Measurements from ENCODE around the gene GM2A.

GM2A gene

GRCh38 chr5:151227918-151228447, 25.0 kb upstream of the GM2A start:
- H3K27ac ChIP-seq: no peak overlapping the region
- TF ChIP-seq CTCF (conservative IDR thresholded peaks at IDR 0.05): no peak

- no peak overlapping the region for H3K27ac ChIP-seq
- TF ChIP-seq CTCF (conservative IDR thresholded peaks at IDR 0.05): no peak
These were observed 24.0 kb upstream of the GM2A start for GRCh38 chr5:151228986-151229385.

- TF ChIP-seq CTCF (conservative IDR thresholded peaks at IDR 0.05): no peak
- no peak overlapping the region for H3K27ac ChIP-seq
These were observed 22.8 kb upstream of the GM2A start for GRCh38 chr5:151230048-151230680.

GRCh38 chr5:151231359-151231758, 21.6 kb upstream of the GM2A start:
- H3K27ac ChIP-seq: no peak overlapping the region
- no peak for TF ChIP-seq CTCF (conservative IDR thresholded peaks at IDR 0.05)

- TF ChIP-seq CTCF (conservative IDR thresholded peaks at IDR 0.05): no peak
- H3K27ac ChIP-seq: no peak overlapping the region
These were observed 19.3 kb upstream of the GM2A start for GRCh38 chr5:151233616-151234085.

GRCh38 chr5:151234476-151235238, 18.3 kb upstream of the GM2A start:
- no peak for TF ChIP-seq CTCF (conservative IDR thresholded peaks at IDR 0.05)
- peak overlapping the region; percentile 8; the same call in 1 of the 2 replicates for H3K27ac ChIP-seq

GRCh38 chr5:151235239-151235571, 17.8 kb upstream of the GM2A start:
- H3K27ac ChIP-seq: peak overlapping the region; percentile 8; the same call in 1 of the 2 replicates

- no peak overlapping the region for H3K27ac ChIP-seq
- no peak for TF ChIP-seq CTCF (conservative IDR thresholded peaks at IDR 0.05)
These were observed 16.1 kb upstream of the GM2A start for GRCh38 chr5:151236888-151237287.
